ENCODE results near the gene DEFB124.

DEFB124 gene

DNA sequence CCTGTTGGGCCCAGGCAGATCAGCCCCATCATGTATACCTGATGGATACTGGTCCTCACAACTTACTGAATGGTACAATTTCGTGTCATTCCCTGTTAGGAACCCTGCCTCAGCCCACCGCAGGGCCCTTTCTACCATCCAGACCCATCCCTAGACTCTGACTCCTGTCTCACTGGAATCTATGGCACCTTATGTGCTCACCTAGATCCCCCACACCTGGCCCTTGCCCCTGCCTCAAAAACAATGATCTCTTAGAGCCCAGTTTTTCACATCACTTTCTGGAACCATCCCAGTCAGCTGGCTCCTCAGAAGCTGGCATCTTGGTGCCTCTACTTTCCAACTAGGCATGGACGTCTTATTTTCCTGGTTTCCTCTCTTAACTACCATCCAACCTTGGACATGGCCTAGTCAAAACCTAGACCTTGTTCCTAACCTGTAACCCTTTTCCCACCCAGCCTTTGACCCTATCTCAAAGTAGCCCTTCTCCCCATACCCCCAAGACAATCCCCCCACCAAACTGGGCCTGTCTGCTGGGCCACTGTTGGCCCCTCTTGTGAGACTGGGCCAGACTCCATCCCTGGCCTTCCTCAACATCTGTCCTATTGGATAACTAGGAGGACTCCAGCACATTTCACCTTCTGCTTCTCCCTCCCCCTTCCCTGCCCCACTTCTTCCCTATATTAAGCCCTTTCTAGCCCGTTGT, 40.3 kb upstream of the DEFB124 start:
- TF ChIP-seq, protein P1, sequence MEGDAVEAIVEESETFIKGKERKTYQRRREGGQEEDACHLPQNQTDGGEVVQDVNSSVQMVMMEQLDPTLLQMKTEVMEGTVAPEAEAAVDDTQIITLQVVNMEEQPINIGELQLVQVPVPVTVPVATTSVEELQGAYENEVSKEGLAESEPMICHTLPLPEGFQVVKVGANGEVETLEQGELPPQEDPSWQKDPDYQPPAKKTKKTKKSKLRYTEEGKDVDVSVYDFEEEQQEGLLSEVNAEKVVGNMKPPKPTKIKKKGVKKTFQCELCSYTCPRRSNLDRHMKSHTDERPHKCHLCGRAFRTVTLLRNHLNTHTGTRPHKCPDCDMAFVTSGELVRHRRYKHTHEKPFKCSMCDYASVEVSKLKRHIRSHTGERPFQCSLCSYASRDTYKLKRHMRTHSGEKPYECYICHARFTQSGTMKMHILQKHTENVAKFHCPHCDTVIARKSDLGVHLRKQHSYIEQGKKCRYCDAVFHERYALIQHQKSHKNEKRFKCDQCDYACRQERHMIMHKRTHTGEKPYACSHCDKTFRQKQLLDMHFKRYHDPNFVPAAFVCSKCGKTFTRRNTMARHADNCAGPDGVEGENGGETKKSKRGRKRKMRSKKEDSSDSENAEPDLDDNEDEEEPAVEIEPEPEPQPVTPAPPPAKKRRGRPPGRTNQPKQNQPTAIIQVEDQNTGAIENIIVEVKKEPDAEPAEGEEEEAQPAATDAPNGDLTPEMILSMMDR (IDR thresholded peaks at IDR 0.05) = no peak

GRCh38 chr20:31514154-31515071, 39.5 kb upstream of the DEFB124 start, which contains the start of gene HM13:
Gene HM13 (plus strand): TSS chr20:31514442. CDS start chr20:31514552, 110 bp downstream.
- TF ChIP-seq, protein P1 (IDR thresholded peaks at IDR 0.05) = peak; percentile 98

DNA sequence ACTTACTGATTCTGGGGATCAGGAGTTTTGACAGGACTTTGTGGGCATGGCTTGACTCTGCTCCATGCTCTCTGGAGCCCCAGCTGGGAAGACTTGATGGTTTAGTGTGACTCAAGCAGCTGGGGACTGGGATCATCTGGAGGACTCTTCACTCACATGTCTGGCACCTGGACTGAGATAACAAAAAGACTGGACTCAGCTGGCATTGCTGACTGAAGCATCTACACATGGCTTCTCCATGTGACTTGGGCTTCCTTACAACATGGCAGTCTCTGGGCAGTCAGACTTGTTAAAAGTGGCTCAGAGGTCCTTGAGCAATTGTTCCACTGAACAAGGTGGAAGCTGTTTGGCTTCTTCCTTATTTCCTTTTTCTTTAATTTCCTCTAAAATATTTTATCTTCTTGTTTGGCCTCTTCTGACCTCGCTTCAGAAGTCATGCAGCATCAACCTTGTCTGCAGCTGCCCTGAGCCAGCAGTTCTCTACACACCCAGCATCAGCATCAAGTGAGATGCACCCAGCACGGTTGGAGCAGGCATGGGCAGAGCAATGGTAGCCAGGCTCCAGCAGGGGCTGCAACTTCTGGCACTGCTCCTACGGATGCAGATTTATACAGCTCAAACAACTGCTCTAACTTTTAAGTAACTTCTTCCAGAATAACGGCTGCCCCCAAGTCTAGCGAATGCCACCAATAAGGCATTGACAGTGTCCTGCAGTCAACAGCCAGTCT, 33.8 kb upstream of the DEFB124 start:
- TF ChIP-seq, protein P1 (IDR thresholded peaks at IDR 0.05) = no peak

GRCh38 chr20:31505903-31506302, 31.0 kb upstream of the DEFB124 start:
- TF ChIP-seq, protein P1 (IDR thresholded peaks at IDR 0.05) = no peak

DNA sequence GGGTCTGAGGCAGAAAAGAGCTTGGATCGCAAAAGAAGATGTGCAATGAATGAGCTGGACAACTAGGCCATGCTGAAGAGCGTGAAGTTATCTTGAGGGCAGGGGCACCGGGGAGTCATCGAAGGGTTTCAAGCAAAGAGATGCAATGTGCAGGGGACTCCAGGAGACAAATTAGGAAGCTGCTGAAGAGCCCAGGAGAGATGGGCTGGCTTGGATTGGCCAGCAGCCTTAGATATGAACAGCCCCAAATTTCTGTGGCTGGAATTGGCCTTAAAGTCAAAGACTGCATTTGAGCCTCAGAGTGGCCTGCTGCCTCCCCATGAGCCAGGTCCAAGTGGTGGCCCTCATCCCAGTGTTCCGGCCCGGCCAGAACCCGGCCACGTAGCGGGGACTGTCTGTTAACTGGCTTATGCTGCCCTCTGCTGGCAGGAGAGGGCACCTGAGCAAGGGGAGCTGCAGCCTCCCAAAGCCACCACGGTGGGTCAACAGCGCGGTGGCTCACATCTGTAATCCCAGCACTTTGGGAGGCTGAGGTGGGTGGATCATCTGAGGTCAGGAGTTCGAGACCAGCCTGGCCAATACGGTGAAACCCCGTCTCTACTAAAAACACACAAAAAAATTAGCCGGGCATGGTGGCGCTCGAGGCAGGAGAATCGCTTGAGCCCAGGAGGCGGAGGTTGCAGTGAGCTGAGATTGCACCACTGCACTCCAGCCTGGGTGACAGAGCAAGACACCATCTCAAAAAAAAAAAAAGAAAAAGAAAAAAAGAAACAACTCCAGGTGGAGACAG, 28.2 kb upstream of the DEFB124 start:
- TF ChIP-seq, protein P1 (IDR thresholded peaks at IDR 0.05) = peak; percentile 96

DNA sequence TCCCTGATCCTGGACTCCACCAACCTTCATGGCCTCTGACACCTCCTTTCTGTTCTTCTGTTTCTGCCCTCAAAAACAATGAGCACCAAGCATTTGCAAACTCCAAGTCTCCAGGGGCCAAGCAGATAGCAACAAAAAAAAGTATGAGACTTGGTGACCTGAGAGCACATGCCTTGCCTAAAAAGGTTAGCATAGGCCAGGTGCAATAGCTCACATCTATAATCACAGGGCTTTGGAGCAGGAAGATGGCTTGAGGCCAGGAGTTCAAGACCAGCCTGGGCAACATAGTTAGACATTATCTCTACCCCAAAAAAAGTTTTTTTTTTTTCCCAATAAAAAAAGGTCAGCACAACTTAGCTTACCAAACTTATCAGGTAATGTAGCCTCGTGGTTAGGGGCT, 25.6 kb upstream of the DEFB124 start:
- TF ChIP-seq, protein P1 (IDR thresholded peaks at IDR 0.05) = no peak
